ENCODE results near the gene COL5A1.

COL5A1 gene

GRCh38 chr9:134730011-134730760, 88.6 kb downstream of the COL5A1 start:
- DNase-seq: no peak

- no peak for DNase-seq
Measured at GRCh38 chr9:134730761-134731496, 89.3 kb downstream of the COL5A1 start.

GRCh38 chr9:134731497-134732391, 90.1 kb downstream of the COL5A1 start:
- no peak for DNase-seq

- DNase-seq: no peak
Measured at GRCh38 chr9:134732392-134733110, 90.9 kb downstream of the COL5A1 start.

- DNase-seq: no peak
Measured at GRCh38 chr9:134733480-134734232, 92.1 kb downstream of the COL5A1 start.

- no peak for DNase-seq
Measured at GRCh38 chr9:134734270-134734669, 92.7 kb downstream of the COL5A1 start.

- no peak for DNase-seq
Measured at GRCh38 chr9:134735441-134736175, 94.0 kb downstream of the COL5A1 start.

GRCh38 chr9:134736791-134737497, 95.3 kb downstream of the COL5A1 start:
- no peak for DNase-seq

GRCh38 chr9:134737842-134738580, 96.4 kb downstream of the COL5A1 start:
- no peak for DNase-seq

- peak; percentile 24 for DNase-seq
Measured at GRCh38 chr9:134738869-134739659, 97.5 kb downstream of the COL5A1 start.

- DNase-seq: no peak
Measured at GRCh38 chr9:134739660-134739968, 98.0 kb downstream of the COL5A1 start.

GRCh38 chr9:134740071-134740470, 98.5 kb downstream of the COL5A1 start:
- DNase-seq: no peak

GRCh38 chr9:134741846-134742245, 100.2 kb downstream of the COL5A1 start:
- no peak for DNase-seq

- DNase-seq: no peak
Measured at GRCh38 chr9:134742822-134743535, 101.4 kb downstream of the COL5A1 start.

GRCh38 chr9:134743853-134744252, 102.2 kb downstream of the COL5A1 start:
- DNase-seq: no peak

- DNase-seq: no peak
Measured at GRCh38 chr9:134744385-134745295, 103.0 kb downstream of the COL5A1 start.

- DNase-seq: no peak
Measured at GRCh38 chr9:134747951-134748489, 106.4 kb downstream of the COL5A1 start.
